Measurements from ENCODE around the gene SOS1.
A peak's percentile ranks its signal among the peaks of the same experiment; 100 is the strongest.

The SOS1 gene

DNA sequence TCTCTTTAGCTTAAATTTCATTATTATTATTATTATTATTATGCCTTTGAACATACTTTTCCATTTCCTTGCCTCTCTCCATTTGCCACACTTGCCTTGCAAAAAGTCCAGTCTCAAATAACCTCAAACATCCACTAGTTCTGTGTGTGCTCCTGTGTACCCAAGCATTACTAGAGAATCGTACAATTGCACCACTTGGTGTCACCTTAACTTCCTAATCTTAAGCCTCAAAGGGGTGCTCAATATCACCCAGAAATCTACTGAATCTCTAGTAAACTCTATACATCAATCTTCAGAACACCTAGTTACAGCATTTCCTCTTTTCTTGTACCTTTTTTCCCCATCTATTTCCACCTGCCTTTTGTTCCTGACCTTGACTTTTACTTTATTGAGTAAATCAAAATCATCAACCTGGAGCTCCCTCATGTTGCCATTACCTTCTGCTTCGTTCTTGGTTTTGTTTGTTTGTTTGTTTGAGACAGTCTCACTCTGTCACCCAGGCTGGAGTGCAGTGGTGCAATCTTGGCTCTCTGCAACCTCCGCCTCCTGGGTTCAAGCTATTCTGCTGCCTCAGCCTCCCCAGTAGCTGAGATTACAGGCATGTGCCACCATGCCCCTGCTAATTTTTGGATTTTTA, 12.5 kb upstream of the SOS1 start:
- TF ChIP-seq CTCF (IDR thresholded peaks at IDR 0.05; ENCODE audit: control insufficient read depth, insufficient read depth, low read depth, low read length, missing control alignments) = no peak
- DNase-seq (ENCODE audit: low read depth) = no peak
- no peak overlapping the region for H3K4me3 ChIP-seq (ENCODE audit: control insufficient read depth, low read depth, low read length)

DNA sequence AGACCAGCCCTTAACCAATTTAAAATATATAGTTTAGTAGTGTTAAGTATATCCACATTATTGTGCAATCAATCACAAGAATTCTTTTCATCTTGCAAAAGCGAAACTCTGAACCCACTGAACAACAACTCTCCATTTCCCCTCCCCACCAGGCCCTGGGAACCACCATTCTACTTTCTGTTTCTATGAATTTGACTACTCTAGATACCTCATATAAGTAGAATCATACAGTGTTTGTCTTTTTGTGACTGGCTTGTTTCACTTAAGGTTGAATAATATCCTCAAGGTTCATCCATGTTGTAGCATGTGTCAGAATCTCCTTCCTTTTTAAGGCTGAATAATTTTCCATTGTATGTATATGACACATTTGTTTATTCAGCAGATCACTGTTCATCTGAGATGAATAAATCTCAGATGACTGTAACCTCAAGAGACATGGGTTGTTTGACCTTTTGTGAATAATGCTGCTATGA, 8.1 kb upstream of the SOS1 start:
- no peak overlapping the region for H3K4me3 ChIP-seq (ENCODE audit: control insufficient read depth, low read depth, low read length)
- no peak for DNase-seq (ENCODE audit: low read depth)

DNA sequence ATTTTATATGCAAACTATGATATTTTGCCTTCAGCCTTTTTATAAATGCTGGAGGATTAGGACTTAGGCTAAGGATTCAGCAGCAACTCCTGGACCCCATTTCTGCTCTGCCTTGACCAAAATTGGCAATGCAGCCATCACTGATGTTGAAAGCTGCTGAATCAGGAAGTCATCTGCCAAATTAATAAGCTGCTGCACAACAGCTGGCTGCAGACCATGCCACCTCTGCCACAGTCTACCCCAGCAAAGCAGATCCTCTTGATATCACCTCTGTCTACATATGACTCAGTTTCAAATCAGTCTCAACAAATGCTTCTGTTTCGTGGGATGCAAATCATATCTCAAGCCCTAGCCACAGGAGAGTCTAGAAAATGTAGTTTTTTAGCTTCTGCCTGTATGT, 7.1 kb upstream of the SOS1 start:
- no peak for TF ChIP-seq CTCF (IDR thresholded peaks at IDR 0.05; ENCODE audit: control insufficient read depth, insufficient read depth, low read depth, low read length, missing control alignments)
- H3K4me3 ChIP-seq (ENCODE audit: control insufficient read depth, low read depth, low read length) = no peak overlapping the region
- DNase-seq (ENCODE audit: low read depth) = no peak

More for the DNA sequence above, 8.1 kb upstream of the SOS1 start:
- TF ChIP-seq CTCF (IDR thresholded peaks at IDR 0.05; ENCODE audit: control insufficient read depth, insufficient read depth, low read depth, low read length, missing control alignments) = no peak

- DNase-seq (ENCODE audit: low read depth) = no peak
- peak overlapping the region; percentile 78 for H3K4me3 ChIP-seq (ENCODE audit: control insufficient read depth, low read depth, low read length)
- TF ChIP-seq CTCF (IDR thresholded peaks at IDR 0.05; ENCODE audit: control insufficient read depth, insufficient read depth, low read depth, low read length, missing control alignments) = no peak
These were observed 3.9 kb upstream of the SOS1 start for GRCh38 chr2:39124746-39125057.

DNA sequence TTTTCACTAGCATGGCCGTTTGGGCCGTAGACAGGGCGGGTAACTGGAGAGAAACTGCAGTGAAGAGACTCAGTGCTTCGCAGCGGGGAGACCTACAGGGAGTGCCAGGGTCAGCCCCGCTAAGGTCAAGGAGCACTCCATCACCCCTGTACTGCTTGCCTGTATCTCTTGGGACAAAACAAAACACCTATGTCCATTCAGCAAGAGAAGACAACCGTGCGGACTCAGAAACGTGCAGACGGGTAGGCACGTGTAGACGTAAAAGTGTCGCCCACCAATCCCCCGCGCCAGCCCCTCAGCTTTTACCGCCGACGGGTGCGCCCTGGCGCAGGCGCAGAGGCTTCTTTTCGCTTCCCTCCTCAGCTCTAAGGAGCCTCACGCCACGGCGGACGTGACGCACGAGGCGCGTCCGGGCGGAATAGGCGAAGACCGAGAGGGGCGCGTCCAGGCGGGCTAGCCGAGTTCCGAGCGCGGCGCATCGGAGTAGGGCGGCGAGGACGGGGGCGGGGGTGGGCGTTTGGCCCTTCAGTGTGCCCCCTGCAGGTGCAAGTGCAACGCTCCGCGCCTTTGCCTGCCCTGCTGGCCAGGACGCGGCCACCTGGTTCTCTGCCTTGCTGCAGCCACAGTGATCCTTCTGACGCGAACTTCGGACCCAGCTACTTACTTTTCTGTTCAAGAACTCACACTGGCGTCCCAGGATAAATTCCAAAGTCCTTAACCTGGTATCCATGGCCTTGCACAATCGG, 3.3 kb upstream of the SOS1 start:
- DNase-seq (ENCODE audit: low read depth) = peak; percentile 67
- H3K4me3 ChIP-seq (ENCODE audit: control insufficient read depth, low read depth, low read length) = peak overlapping the region; percentile 78
- TF ChIP-seq CTCF (IDR thresholded peaks at IDR 0.05; ENCODE audit: control insufficient read depth, insufficient read depth, low read depth, low read length, missing control alignments) = peak; percentile 41

- no peak for TF ChIP-seq CTCF (IDR thresholded peaks at IDR 0.05; ENCODE audit: control insufficient read depth, insufficient read depth, low read depth, low read length, missing control alignments)
- no peak for DNase-seq (ENCODE audit: low read depth)
- H3K4me3 ChIP-seq (ENCODE audit: control insufficient read depth, low read depth, low read length) = peak overlapping the region; percentile 78
These were observed 2.7 kb upstream of the SOS1 start for GRCh38 chr2:39123436-39123999.

All from AG09309 (cell line).